GM12892 (cell line): ENCODE measurements around the gene DLG4.

Experiments
- POLR2A ChIP-seq: IDR thresholded peaks from 2 replicates; pipeline ENCODE4 v1.6.1; 2011; ENCODE audit warnings: low read depth, low read length, control low read depth
- POLR2AphosphoS5 ChIP-seq: IDR thresholded peaks from 2 replicates; pipeline ENCODE4 v1.6.1; 2011; ENCODE audit warnings: low read depth, low read length, control low read depth
- TAF1 ChIP-seq: IDR thresholded peaks from 2 replicates; pipeline ENCODE4 v1.6.1; 2011; ENCODE audit warnings: low read depth, mild to moderate bottlenecking, control low read depth, low read length, borderline replicate concordance

DNA sequence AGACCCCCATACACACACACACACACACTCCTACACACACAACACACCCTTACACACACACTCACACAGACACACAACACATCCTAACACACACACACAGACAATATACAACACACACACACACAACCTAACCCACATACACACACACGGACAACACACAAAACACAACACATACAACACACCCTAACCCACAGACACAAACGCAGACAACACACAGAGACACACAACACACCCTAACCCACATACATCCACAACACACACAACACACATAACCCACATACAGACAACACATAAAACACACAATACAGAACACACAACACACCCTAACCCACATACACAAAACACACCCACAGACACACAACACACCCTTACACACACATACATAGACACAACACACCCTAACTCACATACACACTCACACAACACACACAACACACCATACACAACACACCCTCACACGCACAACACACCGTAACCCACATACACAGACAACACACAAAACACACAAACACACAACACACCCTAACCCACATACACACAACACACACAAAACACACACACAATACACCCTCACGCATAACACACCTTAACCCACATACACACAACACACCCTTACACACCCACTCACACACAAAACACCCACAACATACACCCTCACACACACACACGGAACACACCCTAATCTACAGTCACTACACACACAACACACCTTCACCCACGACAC lies 44.9 kb downstream of the DLG4 start:
- TF ChIP-seq POLR2A, result no peak
- TF ChIP-seq POLR2AphosphoS5, result no peak
- TF ChIP-seq TAF1, result no peak
